Mucosa of rectum (tissue), 2 donors: ENCODE data around the gene ARHGAP8.

Source experiments
- H3K27ac ChIP-seq, 2 donors: one replicate each; pipeline ENCODE4 v1.7.0; 2013; ENCODE audit warnings: inconsistent platforms in 2 of 2, low read depth in 2 of 2, low read length in 2 of 2
- H3K27me3 ChIP-seq, 2 donors: one replicate each; pipeline ENCODE4 v1.7.0; 2013; ENCODE audit warnings: low read length in 2 of 2; ENCODE audit not compliant: control insufficient read depth in 2 of 2, insufficient read depth in 2 of 2
- H3K36me3 ChIP-seq, 2 donors: one replicate each; pipeline ENCODE4 v1.7.0; 2013; ENCODE audit warnings: low read length in 2 of 2; ENCODE audit not compliant: control insufficient read depth in 2 of 2, insufficient read depth in 2 of 2
- H3K4me1 ChIP-seq, 2 donors: one replicate each; pipeline ENCODE4 v1.7.0; 2013; ENCODE audit warnings: low read length in 2 of 2, mild to moderate bottlenecking in 1 of 2; ENCODE audit not compliant: control insufficient read depth in 2 of 2, insufficient read depth in 2 of 2
- H3K4me3 ChIP-seq, 2 donors: one replicate each; pipeline ENCODE4 v1.7.0; 2013; ENCODE audit warnings: low read length in 2 of 2
- H3K9ac ChIP-seq, 2 donors: one replicate each; pipeline ENCODE4 v1.7.0; 2013; ENCODE audit warnings: low read length in 2 of 2, low read depth in 1 of 2, mild to moderate bottlenecking in 1 of 2
- H3K9me3 ChIP-seq, 2 donors: one replicate each; pipeline ENCODE4 v1.7.0; 2013; ENCODE audit warnings: low read length in 2 of 2; ENCODE audit not compliant: control insufficient read depth in 2 of 2
- donor health status: healthy.
- donor health status: Normal muscosa, but diverticular disease.

Gene ARHGAP8

DNA sequence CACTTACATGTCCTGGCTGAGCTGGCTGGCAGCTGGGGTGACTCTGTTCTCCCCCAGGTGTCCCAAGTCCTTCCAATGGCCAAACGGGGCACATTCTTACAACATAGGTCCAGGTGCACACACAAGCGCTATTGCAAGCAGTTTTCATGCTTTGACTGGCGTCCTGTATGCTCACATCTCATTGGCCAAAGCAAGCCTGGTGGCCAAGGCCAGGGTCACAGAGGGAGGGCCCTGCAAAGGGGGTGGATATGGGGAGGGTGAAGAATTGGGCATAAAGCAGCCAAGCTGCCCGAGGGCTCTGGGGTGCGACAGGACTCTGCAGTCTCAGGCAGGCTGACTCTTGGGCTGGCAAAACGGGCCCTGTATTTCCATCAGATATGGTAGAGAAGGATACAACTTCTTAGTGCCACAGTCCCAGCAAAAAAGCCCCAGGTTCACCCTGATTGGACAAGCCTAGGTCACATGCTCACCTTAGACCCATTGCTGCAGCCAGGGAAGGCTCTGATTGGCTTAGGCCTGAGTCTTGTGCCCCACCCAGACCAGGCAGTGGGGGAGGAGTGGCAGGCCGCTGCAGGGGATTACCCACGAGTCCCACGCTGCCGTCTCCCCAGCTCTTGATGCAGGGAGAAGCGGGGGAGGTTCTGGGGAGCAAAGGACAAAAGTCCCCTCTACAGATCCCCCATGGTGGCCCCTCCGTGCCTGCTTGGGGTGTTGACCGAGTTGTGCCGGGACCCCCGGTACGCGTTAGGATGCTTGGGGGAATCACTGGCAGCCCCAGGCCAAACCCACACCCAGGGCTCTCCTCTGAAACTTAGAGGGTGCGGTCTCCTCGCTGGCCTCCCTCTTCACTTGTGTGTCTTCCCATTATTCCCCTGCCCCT, 110.8 kb downstream of the ARHGAP8 start:
- H3K9me3 ChIP-seq = no peaks in the 10 kb centered on the region
- H3K4me1 ChIP-seq = peaks cover 0 to 3% of the 10 kb centered on the region in 2 donors
- H3K9ac ChIP-seq = no peak overlapping the region
- no peak overlapping the region for H3K4me3 ChIP-seq
- no peaks in the 10 kb centered on the region for H3K27me3 ChIP-seq
- H3K36me3 ChIP-seq = peaks cover 0 to 4% of the 10 kb centered on the region in 2 donors
- no peak overlapping the region for H3K27ac ChIP-seq

DNA sequence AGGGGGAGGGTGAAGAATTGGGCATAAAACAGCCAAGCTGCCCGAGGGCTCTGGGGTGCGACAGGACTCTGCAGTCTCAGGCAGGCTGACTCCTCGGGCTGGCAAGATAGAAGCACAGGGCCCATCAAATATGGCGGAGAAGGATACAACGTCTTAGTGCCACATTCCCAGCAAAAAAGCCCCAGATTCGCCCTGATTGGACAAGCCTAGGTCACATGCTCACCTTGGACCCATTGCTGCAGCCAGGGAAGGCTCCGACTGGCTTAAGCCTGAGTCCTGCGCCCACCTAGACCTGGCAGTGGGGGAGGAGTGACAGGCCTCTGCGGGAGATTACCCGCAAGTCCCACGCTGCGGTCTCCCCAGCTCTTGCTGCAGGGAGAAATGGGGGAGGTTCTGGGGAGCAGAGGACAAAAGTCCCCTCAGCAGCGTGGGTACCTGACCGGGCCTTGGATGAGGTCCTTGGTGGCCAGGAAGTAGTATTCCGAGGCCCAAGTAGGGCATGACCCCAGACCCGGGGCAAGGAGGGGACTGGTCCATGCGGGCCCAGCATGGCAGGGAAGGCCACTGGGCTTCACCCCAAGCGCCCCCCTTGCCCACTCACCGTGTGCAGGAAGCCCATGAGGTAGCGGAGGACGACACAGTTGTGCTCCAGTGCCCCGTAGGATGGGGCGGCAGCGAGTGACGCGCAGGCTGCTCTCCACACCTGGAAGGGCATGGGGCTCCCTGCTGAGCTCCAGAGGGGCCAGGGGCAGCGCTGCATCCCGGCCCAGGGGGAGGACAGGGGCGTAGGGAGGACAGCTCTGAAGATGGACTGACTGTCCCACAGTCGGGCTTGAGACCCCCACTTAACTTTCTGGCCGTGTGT, 113.0 kb downstream of the ARHGAP8 start:
- no peak overlapping the region for H3K4me3 ChIP-seq
- H3K36me3 ChIP-seq = peaks cover 0 to 4% of the 10 kb centered on the region in 2 donors
- no peaks in the 10 kb centered on the region for H3K9me3 ChIP-seq
- H3K4me1 ChIP-seq = no peaks in the 10 kb centered on the region
- no peaks in the 10 kb centered on the region for H3K27me3 ChIP-seq
- H3K9ac ChIP-seq = no peak overlapping the region
- H3K27ac ChIP-seq = no peak overlapping the region

DNA sequence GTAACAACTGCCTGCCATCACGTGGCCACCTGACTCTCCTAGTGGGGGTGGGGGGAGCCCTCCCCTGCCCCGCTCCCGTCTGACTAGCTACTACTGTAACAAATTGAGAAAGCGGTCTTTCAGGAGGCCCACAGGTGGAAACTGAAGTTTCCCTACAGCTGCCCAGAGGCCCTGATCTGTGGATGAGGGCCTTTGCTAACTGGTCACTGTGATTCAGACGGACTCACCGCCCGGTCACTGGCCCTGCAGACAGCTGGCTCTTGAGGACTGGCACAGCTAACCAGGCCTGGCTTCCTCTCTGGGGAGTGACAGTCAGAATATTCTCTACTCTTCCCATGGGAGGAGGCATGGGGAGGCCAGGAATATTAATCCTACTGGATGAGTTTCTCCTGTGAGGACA, 116.8 kb downstream of the ARHGAP8 start:
- Histone ChIP-seq H3K4me1 (no peaks in the 10 kb centered on the region), H3K9ac (no peak overlapping the region), H3K27ac (no peak overlapping the region), H3K9me3 (peaks cover 0 to 3% of the 10 kb centered on the region in 2 donors), H3K27me3 (no peaks in the 10 kb centered on the region), H3K36me3 (no peaks in the 10 kb centered on the region), H3K4me3 (no peak overlapping the region)

DNA sequence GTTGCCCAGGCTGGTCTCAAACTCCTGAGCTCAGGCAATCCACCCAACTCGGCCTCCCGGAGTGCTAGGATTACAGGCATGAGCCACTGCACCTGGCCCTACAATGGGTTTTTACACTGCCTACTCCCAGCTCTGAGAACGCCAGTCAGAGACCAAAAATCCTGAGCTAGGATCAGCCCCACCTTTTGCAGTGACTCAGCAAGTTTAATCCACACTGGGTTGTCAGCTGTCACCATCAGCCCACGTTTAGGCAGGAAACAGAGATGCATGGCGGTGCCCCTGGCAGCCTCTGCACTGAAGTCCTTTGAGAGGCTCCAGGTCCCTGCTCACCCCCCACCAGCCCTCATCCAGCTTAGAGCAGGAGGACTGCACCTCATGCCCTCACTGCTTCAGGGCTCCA, 117.6 kb downstream of the ARHGAP8 start:
- Histone ChIP-seq H3K27me3 (no peaks in the 10 kb centered on the region), H3K9ac (no peak overlapping the region), H3K4me1 (no peaks in the 10 kb centered on the region), H3K36me3 (no peaks in the 10 kb centered on the region), H3K9me3 (peaks cover 0 to 3% of the 10 kb centered on the region in 2 donors), H3K27ac (no peak overlapping the region), H3K4me3 (no peak overlapping the region)

DNA sequence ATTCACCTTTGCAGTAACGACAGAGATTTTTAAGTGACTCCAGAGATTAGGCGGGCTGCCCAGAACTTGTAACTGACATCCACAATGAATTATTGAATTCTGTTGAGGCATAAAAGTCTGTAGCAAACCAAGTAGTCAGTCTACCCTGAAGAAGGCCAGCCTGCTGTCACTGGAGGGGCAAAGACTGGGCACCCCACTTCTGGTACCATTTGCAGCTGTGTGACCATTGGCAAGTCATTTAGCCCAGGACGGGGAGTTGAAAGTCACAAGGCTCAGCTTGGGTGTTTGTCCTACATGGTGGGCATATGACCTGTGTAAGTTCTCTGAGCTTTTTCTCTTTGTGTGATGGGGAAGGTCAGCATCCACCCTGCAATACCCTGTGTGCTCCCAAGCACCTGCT, 119.4 kb downstream of the ARHGAP8 start:
- Histone ChIP-seq H3K4me1 (no peaks in the 10 kb centered on the region), H3K36me3 (no peaks in the 10 kb centered on the region), H3K9me3 (peaks cover 0 to 3% of the 10 kb centered on the region in 2 donors), H3K4me3 (no peak overlapping the region), H3K9ac (no peak overlapping the region), H3K27me3 (no peaks in the 10 kb centered on the region), H3K27ac (no peak overlapping the region)

DNA sequence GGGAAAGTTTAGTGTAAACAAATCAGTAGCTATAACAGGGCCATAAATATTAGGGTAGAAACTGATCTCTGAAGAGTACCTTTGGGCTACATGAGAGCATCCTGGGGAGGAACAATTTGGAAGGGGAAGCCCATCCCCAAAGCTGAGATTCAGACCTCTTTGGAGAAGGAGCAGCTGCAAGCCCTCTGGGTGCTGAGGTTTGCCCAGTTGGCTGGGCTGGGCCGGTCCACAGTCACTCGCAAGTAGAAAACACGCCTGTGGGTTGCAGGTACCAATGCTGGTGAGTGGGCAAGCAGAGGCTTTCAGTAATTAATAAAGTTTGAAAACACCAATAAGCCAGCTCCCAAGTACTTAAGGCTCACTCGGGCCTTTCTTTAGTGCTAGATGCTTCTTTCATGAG, 124.5 kb downstream of the ARHGAP8 start:
- H3K9me3 ChIP-seq = no peaks in the 10 kb centered on the region
- H3K27ac ChIP-seq = no peak overlapping the region
- no peaks in the 10 kb centered on the region for H3K27me3 ChIP-seq
- H3K4me3 ChIP-seq = no peak overlapping the region
- H3K36me3 ChIP-seq = no peaks in the 10 kb centered on the region
- H3K4me1 ChIP-seq = no peaks in the 10 kb centered on the region
- no peak overlapping the region for H3K9ac ChIP-seq

DNA sequence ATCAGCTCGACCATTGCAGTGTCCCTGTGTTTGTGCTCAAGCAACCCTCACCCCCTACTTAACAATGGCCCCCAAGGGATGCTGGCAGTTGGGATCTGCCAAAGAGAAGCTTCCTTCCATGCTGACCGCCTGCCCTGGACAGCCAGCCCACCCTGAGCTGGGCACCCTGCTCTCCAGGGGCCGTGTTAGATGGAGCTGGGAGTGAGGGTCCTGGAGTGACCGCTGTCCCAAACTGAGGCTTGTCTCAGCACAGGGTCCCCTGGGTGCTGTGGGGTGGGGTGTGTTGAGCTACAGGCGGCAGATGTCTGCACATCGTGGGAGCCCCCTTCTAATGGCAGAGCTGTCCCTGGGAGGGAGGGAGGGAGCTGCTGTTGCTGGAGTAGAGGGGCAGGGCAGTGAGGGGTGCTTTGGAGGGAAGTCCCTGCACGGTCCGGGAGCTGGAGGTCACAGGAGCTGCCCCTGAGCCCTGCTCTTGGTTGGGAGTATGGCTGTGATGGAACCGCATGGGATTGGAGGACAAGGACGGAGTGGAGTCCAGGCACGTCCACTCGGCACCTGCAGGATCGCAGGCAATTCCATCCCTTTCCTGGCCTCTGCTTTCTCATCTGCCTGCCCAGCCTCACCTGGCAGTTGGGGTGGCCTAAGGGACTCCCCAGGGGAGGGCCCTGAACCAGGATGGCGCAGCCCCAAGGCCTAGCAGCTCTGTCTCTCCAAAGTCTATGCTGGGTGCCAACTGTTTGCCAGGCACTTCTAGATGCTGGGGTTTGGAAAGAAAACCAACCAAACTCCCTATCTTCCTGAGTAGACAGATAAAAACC, 126.3 kb downstream of the ARHGAP8 start:
- Histone ChIP-seq H3K9ac (no peak overlapping the region), H3K36me3 (no peaks in the 10 kb centered on the region), H3K4me3 (no peak overlapping the region), H3K27me3 (no peaks in the 10 kb centered on the region), H3K27ac (no peak overlapping the region), H3K4me1 (no peaks in the 10 kb centered on the region), H3K9me3 (no peaks in the 10 kb centered on the region)

DNA sequence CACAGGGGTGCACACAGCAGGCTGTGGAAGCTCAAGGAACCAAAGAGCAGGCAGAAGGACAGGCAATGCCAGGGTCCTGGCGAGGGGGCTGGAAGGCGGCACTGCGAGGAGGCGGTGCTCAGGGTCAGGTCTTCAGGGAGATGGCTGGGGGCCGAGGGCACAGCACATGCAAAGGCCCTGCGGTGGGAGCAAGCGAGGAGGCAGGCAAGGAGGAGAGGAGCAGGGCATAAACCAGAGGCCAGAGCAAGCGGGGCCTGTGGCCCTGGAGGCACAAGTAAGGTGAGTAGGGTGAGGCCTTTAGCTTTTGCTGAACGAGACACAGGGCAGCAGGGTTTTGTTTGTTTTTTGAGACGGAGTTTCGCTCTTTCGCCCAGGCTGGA, 126.9 kb downstream of the ARHGAP8 start:
- H3K4me1 ChIP-seq = no peaks in the 10 kb centered on the region
- no peak overlapping the region for H3K4me3 ChIP-seq
- no peaks in the 10 kb centered on the region for H3K9me3 ChIP-seq
- no peaks in the 10 kb centered on the region for H3K36me3 ChIP-seq
- H3K9ac ChIP-seq = no peak overlapping the region
- H3K27ac ChIP-seq = no peak overlapping the region
- H3K27me3 ChIP-seq = no peaks in the 10 kb centered on the region

DNA sequence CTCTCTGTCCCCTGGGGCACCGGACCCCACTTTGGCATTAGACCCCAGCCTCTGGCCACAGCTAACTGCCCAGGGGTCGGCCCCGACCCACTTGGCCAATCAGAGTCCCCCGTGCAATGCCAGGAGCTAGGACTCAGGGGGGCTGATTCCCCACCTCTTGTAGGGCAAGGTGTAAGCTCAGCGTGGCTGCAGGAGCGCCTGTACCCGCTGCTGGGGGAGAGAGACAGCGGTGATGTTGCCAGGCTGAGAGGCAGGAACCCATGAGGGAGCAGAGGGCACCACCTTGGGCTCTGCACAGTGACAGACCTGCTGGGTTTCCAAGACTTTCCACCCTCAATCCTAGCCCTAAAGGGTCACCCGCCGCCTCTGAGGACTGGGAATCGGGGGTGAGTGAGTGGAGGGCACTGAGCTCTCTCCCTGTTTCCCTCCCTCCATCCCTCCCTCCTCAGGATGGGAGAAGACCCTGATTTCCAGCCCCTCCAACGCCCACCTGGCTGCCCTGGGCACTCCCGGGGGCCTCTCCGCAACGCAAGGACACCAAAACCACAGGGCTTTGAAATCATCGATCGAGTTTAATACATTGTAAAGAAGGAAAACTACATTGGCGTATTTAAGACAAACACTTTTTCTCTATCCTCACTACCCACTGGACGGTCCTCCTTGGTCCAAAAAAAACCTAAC, 128.4 kb downstream of the ARHGAP8 start:
- Histone ChIP-seq H3K36me3 (no peaks in the 10 kb centered on the region), H3K9me3 (no peaks in the 10 kb centered on the region), H3K4me3 (no peak overlapping the region), H3K9ac (no peak overlapping the region), H3K27me3 (no peaks in the 10 kb centered on the region), H3K27ac (no peak overlapping the region), H3K4me1 (no peaks in the 10 kb centered on the region)
